ENCODE results near the gene FBXL17. TPM values are rescaled to one million over a fixed set of nuclear protein-coding genes. Genes with fewer than 3 reads are reported as not detected.

The FBXL17 gene
- total and polyA plus RNA-seq, 9 of the 15 experiments (the other 6 are each of a cell fraction or from before 2014, with no cell fraction given): 0.32 to 5.4 (median 1.8) TPM

DNA sequence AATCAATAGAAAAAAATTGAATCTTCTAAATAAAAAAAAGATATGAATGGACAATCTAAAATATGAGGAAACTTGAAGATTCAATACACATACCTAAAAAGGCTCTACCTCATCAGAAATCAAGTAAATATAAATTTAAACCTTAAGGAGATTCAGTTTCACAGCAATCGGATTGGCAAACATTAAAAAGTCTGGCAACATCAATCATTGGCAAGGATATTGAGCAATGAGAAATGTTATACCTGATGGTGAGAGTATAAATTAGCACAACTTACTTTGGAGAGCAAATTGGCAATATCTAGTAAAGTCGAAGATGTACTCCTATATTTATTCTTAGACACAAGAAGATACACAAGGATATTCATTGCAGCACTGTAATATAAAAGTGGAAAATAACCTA lies 436.8 kb downstream of the FBXL17 start (continued):
- TF ChIP-seq, protein P1, sequence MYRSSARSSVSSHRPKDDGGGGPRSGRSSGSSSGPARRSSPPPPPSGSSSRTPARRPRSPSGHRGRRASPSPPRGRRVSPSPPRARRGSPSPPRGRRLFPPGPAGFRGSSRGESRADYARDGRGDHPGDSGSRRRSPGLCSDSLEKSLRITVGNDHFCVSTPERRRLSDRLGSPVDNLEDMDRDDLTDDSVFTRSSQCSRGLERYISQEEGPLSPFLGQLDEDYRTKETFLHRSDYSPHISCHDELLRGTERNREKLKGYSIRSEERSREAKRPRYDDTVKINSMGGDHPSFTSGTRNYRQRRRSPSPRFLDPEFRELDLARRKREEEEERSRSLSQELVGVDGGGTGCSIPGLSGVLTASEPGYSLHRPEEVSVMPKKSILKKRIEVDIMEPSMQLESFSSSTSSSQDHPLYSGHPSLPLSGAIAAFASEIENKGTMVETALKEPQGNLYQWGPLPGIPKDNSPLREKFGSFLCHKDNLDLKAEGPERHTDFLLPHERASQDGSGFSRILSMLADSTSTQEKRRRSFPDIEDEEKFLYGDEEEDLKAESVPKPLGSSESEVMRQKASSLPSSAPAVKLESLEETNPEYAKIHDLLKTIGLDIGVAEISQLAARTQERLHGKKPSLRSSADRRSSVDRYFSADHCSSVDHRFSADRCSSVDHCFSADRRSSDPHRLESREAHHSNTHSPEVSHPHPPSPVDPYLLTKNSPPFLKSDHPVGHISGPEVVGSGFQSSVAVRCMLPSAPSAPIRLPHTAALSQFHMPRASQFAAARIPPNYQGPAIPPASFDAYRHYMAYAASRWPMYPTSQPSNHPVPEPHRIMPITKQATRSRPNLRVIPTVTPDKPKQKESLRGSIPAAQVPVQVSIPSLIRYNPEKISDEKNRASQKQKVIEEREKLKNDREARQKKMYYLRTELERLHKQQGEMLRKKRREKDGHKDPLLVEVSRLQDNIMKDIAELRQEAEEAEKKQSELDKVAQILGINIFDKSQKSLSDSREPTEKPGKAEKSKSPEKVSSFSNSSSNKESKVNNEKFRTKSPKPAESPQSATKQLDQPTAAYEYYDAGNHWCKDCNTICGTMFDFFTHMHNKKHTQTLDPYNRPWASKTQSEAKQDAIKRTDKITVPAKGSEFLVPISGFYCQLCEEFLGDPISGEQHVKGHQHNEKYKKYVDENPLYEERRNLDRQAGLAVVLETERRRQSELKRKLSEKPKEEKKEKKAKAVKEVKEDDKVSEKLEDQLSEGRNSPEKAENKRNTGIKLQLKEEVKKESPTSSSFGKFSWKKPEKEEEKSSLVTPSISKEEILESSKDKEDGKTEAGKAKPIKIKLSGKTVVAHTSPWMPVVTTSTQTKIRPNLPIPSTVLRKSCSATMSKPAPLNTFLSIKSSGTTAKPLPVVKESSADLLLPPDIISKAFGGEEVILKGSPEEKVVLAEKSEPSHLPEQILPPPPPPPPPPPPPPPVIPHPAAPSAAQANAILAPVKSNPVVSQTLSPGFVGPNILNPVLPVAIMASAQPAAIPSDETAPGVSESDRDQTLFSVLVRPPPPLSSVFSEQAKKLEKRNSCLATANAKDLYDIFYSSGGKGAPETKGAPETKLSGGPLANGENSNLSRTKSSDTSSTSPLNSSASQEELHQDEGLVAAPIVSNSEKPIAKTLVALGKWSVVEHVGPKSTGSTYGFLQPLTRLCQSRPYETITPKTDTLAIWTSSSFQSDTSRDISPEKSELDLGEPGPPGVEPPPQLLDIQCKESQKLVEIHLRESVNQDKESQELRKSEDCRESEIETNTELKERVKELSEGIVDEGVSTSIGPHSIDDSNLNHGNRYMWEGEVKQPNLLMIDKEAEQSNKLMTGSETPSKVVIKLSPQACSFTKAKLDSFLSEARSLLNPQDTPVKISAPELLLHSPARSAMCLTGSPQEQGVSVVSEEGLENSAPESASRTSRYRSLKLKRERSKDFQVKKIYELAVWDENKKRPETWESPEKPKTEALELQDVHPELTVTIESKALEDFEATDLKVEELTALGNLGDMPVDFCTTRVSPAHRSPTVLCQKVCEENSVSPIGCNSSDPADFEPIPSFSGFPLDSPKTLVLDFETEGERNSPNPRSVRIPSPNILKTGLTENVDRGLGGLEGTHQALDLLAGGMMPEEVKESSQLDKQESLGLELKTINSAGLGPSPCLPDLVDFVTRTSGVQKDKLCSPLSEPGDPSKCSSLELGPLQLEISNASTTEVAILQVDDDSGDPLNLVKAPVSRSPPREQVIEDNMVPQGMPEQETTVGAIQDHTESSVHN (IDR thresholded peaks at IDR 0.05; ENCODE audit: borderline replicate concordance in 1 of 2, low read depth in 1 of 2): no peak
- TF ChIP-seq RAD21 (CRISPR knock-in tag; conservative IDR thresholded peaks at IDR 0.05 in 1 of 2, IDR thresholded peaks at IDR 0.05 in 1 of 2) (no peak), HDAC2 (IDR thresholded peaks at IDR 0.05) (no peak)

All from K562 (cell line).